Mesothelial cell of epicardium (in vitro differentiated cells): Measurements from ENCODE around the gene TARBP1. TPM values are rescaled to one million over a fixed set of nuclear protein-coding genes. Genes with fewer than 3 reads are reported as not detected.
A peak's percentile ranks its signal among the peaks of the same experiment; 100 is the strongest.

Experiments used
- DNase-seq, 2 experiments: peaks; one replicate each; pipeline ENCODE4 v3.0.0; 2021; ENCODE audit warnings: low spot score in 2 of 2; ENCODE audit not compliant: unreplicated experiment in 2 of 2
- H3K27ac Mint-ChIP-seq: 2 replicates; pipeline ENCODE4 v1.8.0; 2021; ENCODE audit warnings: mixed read lengths
- H3K27me3 Mint-ChIP-seq: 2 replicates; pipeline ENCODE4 v1.8.0; 2021; ENCODE audit warnings: low read depth, mixed read lengths
- H3K36me3 Mint-ChIP-seq: 2 replicates; pipeline ENCODE4 v1.8.0; 2021; ENCODE audit warnings: mixed read lengths
- H3K4me1 Mint-ChIP-seq: 2 replicates; pipeline ENCODE4 v1.8.0; 2021; ENCODE audit warnings: mixed read lengths
- H3K4me3 Mint-ChIP-seq: 2 replicates; pipeline ENCODE4 v1.8.0; 2021; ENCODE audit warnings: mild to moderate bottlenecking, moderate library complexity, mixed read lengths
- H3K9me3 Mint-ChIP-seq: 2 replicates; pipeline ENCODE4 v1.8.0; 2021; ENCODE audit warnings: mixed read lengths
- total RNA-seq: library from RNA; stranded (reverse); gene quantifications from 3 replicates; pipeline ENCODE4 v1.2.1, GENCODE V29; 2021
- TF ChIP-seq, protein P1 (sequence below): fragments of 200-600 bp; sonication (generic); IDR thresholded peaks from one replicate; pipeline ENCODE4 v1.5.0; 2021; ENCODE audit warnings: antibody characterized with exemption; ENCODE audit not compliant: unreplicated experiment

Gene TARBP1
- total RNA-seq, 1 donor from 2014 or later, result 66.1 TPM

DNA sequence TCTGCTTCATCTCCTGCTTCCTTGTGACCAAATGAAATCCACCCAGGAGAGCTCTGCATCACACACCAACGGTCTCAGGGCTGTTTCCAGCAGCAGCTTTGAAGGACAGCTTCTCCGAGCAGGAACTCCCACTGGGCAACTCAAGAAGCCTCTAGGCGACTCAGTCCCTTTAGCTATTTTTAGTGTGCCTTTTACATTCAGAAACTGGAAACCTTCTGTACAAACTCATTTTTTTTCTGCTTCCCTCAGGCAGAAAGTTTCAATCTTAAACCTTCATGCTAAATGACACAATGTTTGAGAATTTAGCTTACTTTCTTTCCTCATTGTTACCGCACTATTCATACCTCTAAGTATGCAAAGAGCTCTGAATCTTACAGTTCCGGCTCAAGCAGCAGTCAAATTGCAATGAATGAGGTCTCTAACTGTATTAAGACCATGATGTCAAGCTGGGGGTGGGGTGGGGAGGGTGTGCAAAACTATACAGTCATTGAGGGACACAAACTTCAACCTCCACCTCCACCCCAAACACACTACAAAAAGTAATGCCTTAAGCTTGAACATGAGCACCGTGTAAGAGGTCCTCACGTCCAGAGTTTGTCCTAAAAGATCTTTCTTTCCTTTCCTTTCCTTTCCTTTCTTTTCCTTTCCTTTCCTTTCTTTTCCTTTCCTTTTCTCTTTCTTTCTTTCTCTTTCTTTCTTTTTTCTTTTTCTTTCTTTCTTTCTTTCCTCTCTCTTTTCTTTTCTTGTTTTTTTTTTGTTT is 16.4 kb upstream of the TARBP1 start:
- Mint-ChIP-seq H3K27me3 (no peaks in the 10 kb centered on the region), H3K4me3 (no peak overlapping the region), H3K9me3 (no peaks in the 10 kb centered on the region), H3K4me1 (peaks cover 32% of the 10 kb centered on the region), H3K27ac (peak overlapping the region; percentile 82), H3K36me3 (no peaks in the 10 kb centered on the region)
- no peak for DNase-seq
- TF ChIP-seq, protein P1, sequence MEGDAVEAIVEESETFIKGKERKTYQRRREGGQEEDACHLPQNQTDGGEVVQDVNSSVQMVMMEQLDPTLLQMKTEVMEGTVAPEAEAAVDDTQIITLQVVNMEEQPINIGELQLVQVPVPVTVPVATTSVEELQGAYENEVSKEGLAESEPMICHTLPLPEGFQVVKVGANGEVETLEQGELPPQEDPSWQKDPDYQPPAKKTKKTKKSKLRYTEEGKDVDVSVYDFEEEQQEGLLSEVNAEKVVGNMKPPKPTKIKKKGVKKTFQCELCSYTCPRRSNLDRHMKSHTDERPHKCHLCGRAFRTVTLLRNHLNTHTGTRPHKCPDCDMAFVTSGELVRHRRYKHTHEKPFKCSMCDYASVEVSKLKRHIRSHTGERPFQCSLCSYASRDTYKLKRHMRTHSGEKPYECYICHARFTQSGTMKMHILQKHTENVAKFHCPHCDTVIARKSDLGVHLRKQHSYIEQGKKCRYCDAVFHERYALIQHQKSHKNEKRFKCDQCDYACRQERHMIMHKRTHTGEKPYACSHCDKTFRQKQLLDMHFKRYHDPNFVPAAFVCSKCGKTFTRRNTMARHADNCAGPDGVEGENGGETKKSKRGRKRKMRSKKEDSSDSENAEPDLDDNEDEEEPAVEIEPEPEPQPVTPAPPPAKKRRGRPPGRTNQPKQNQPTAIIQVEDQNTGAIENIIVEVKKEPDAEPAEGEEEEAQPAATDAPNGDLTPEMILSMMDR, result no peak

DNA sequence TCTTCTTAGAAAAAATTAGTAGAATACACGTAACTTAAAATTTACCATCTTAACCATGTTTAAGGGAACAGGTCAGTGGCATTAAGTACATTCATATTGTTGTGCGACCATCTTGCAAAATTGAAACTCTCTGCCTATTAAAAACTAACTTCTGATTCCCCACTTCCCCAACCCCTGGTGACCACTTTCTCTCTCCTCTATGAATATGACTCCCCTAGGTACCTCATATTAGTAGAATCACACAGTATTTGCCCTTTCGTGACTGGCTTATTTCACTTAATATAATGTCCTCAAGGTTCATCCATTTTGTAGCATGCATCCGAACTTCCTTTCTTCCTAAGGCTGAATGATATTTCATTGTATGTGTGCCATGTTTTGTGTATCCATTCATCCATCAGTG is 15.1 kb upstream of the TARBP1 start:
- no peaks in the 10 kb centered on the region for H3K9me3 Mint-ChIP-seq
- H3K36me3 Mint-ChIP-seq, result no peaks in the 10 kb centered on the region
- no peak for DNase-seq
- TF ChIP-seq, protein P1, result no peak
- H3K4me1 Mint-ChIP-seq, result peaks cover 25% of the 10 kb centered on the region
- no peaks in the 10 kb centered on the region for H3K27me3 Mint-ChIP-seq
- no peak overlapping the region for H3K27ac Mint-ChIP-seq
- no peak overlapping the region for H3K4me3 Mint-ChIP-seq

DNA sequence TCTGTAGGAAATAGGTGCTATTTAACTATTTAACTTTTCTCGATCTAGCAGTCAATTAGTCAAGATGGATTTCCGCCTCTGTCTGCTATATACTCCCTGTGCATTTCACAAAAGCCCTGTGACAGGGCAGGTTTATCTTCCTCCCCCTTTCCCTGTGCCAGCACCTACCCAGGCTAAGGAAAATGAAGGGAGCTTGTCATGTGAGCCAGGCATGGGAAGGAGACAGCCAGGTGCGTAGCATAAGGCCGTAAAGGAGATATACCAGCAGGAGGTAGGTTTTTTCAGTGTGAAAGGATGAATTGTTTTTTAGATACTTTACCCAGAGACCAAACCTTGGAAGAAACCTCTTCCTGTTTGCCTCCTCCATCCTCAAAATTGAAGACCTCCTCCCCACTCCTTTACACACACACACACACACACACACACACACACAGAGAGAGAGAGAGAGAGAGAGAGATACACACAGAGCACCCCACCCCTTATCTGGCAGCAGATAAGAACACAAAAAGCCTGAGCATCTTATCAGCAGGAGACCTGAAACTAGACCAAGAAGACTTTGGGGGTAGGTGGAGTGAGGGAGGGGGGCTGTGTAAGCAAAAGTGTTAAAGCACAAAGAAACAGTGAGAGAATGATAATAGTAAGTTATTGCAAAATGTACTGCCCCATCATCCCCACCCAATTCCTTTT is 12.0 kb upstream of the TARBP1 start:
- Mint-ChIP-seq H3K36me3 (no peaks in the 10 kb centered on the region), H3K4me3 (no peak overlapping the region), H3K27ac (no peak overlapping the region), H3K4me1 (peaks cover 53% of the 10 kb centered on the region), H3K9me3 (no peaks in the 10 kb centered on the region), H3K27me3 (no peaks in the 10 kb centered on the region)
- DNase-seq, result no peak
- TF ChIP-seq, protein P1, result no peak

DNA sequence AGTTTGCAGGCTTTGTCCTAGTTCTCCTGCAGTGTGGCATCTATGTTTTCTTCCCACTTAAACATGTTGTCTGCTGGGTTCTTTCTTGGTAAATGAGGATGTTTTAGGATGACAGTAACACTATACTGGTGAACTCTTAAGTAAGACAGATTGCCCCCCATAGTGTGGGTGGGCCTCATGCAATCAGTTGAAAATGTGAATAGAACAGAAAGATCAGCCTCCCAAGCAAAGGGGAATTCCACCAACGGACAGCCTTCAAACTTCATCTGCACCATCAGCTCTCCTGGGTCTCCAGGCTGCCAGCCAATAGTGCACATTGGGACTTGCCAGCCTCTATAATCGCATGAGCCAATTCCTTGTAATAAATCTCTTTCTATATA is 10.7 kb upstream of the TARBP1 start:
- no peak for DNase-seq
- peaks cover 48% of the 10 kb centered on the region for H3K4me1 Mint-ChIP-seq
- no peak overlapping the region for H3K27ac Mint-ChIP-seq
- H3K9me3 Mint-ChIP-seq, result no peaks in the 10 kb centered on the region
- H3K27me3 Mint-ChIP-seq, result no peaks in the 10 kb centered on the region
- TF ChIP-seq, protein P1, result no peak
- H3K4me3 Mint-ChIP-seq, result no peak overlapping the region
- H3K36me3 Mint-ChIP-seq, result no peaks in the 10 kb centered on the region

DNA sequence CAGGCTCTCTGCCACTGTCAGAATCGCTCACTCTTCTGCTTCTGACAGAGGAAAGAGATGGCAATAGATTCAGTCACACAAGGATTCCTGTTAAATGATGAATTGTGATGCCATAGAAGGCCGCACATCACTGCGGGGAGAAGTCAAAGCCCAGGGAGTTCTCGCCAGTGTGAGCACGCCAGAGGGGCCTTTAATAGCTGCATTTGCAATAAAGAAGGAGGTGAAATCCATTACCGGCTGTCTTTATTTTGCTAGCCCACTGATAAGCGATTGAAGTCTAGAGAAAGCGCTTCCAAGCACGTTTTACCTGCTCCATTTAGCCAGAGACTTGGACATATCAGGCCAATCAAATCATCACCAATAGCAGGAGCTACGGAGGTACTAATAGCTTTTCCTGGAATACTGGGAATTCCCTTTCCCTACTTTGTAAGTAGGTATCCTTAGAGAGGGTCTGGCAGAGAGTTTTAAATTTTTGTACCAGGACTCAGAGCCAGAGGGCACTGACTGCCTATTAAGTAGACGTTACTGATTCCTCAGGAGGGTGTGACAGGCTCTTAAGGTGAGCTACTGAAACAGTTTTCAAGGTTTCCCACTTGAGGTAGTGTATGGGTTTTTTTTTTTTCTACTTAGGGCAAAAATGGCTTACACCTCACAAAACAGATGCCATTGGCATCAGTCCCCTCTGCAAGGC is 10.2 kb upstream of the TARBP1 start:
- Mint-ChIP-seq H3K27ac (peak overlapping the region; percentile 58), H3K4me1 (peaks cover 48% of the 10 kb centered on the region), H3K27me3 (no peaks in the 10 kb centered on the region), H3K9me3 (no peaks in the 10 kb centered on the region), H3K36me3 (no peaks in the 10 kb centered on the region), H3K4me3 (no peak overlapping the region)
- TF ChIP-seq, protein P1, result no peak
- no peak for DNase-seq
